K562 (cell line): ENCODE results near the gene GYG1. TPM values are rescaled to one million over a fixed set of nuclear protein-coding genes. Genes with fewer than 3 reads are reported as not detected.

Experiments used
- FOXO4 ChIP-seq: fragments of 450-650 bp; formaldehyde crosslinking; IDR thresholded peaks from 2 replicates; pipeline ENCODE4 v1.4.0; 2020; ENCODE audit warnings: mild to moderate bottlenecking, moderate library complexity
- HDAC6 ChIP-seq: IDR thresholded peaks from 2 replicates; pipeline ENCODE4 v1.6.1; 2012; ENCODE audit warnings: low read depth, mild to moderate bottlenecking, control low read depth, inconsistent platforms, low read length, moderate library complexity
- NEUROD1 ChIP-seq: fragments of 150-350 bp; IDR thresholded peaks from 2 replicates; pipeline ENCODE4 v1.6.1; 2014; ENCODE audit warnings: borderline replicate concordance, low read length, low read depth; ENCODE audit not compliant: partially characterized antibody
- RBM14 ChIP-seq: fragments of 200-400 bp; formaldehyde crosslinking; IDR thresholded peaks from 2 replicates; pipeline ENCODE4 v1.6.1; 2018; ENCODE audit warnings: low read depth, mild to moderate bottlenecking, low read length, moderate library complexity, borderline replicate concordance; ENCODE audit not compliant: insufficient read depth
- RREB1 ChIP-seq: fragments of 250-450 bp; sonication (Bioruptor Pico); IDR thresholded peaks from 2 replicates; pipeline ENCODE4 v1.4.0; 2020
- ZBTB2 ChIP-seq: fragments of 450-650 bp; IDR thresholded peaks from 2 replicates; pipeline ENCODE4 v1.6.1; 2016; ENCODE audit warnings: antibody characterized with exemption
- polyA plus RNA-seq, 8 experiments: library from polyadenylated mRNA; depleted of rRNA in 4 of 8; stranded (reverse) in 5 of 8; unstranded in 3 of 8; fragments of >200 nt; fragmentation: Nextera tagmentation in 2 of 8; fragmentation: Illumina TruSeq in 1 of 8; extraction: Ambion mirVana in 2 of 8; extraction: Trizol in 1 of 8; gene quantifications; 2 replicates each; pipeline versions ENCODE4 v1.2.1 to v1.2.3, GENCODE V29; 2011 to 2014; ENCODE audit warnings: inconsistent platforms in 1 of 8, missing spikeins in 1 of 8
- total RNA-seq, 7 experiments: library from RNA; depleted of rRNA in 6 of 7; stranded (reverse); fragments of >200 nt in 6 of 7; fragmentation: Illumina TruSeq in 2 of 7; extraction: Trizol in 2 of 7; gene quantifications; 2 replicates each; pipeline versions ENCODE4 v1.2.1 to v1.2.3, GENCODE V29; 2011 to 2021; ENCODE audit warnings: low replicate concordance in 1 of 7
- TF ChIP-seq, protein P1 (sequence below): sonication (generic); formaldehyde crosslinking; IDR thresholded peaks from 2 replicates; pipeline ENCODE4 v1.8.1; 2023; ENCODE audit warnings: mild to moderate bottlenecking, missing genetic modification reagents

The GYG1 gene
- total and polyA plus RNA-seq, 9 of the 15 experiments (the other 6 are each of a cell fraction or from before 2014, with no cell fraction given): 14.6 to 38.4 (median 24.6) TPM

DNA sequence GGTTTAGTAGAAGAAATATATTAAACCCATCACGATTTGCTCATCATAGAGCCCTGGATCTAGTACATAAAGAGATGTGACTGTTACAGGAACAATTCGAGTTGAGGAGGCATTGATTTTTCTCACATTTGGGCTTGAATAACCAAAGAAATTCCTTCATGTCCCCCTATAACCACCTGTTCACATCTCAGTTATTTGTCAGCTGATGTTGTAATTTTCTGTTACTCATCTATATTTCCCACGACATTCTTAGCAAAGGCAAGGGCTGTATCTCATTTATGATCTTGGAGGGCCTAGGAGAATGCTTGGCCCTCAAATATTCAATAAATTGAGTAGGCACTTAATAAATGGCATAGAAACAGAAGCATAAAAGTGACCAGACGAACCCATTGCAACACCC, 36.4 kb upstream of the GYG1 start (continued):
- TF ChIP-seq RREB1 (CRISPR knock-in tag) (no peak), ZBTB2 (no peak), NEUROD1 (no peak), FOXO4 (CRISPR knock-in tag) (no peak), RBM14 (no peak), HDAC6 (no peak)
- TF ChIP-seq, protein P1, sequence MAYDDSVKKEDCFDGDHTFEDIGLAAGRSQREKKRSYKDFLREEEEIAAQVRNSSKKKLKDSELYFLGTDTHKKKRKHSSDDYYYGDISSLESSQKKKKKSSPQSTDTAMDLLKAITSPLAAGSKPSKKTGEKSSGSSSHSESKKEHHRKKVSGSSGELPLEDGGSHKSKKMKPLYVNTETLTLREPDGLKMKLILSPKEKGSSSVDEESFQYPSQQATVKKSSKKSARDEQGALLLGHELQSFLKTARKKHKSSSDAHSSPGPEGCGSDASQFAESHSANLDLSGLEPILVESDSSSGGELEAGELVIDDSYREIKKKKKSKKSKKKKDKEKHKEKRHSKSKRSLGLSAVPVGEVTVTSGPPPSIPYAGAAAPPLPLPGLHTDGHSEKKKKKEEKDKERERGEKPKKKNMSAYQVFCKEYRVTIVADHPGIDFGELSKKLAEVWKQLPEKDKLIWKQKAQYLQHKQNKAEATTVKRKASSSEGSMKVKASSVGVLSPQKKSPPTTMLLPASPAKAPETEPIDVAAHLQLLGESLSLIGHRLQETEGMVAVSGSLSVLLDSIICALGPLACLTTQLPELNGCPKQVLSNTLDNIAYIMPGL: no peak
- TF ChIP-seq, all 486 proteins: peak for 0
